A549 (cell line): ENCODE measurements around the gene MINAR2. TPM values are rescaled to one million over a fixed set of nuclear protein-coding genes. Genes with fewer than 3 reads are reported as not detected.

ENCODE experiments used
- ATAC-seq, 2 experiments: fragments of 200-7000 bp in 1 of 2; fragments of >200 bp in 1 of 2; cut with Nextera tagmentation in 1 of 2; cut with Tn5 transposase in 1 of 2; 3 replicates each; pipeline versions ENCODE4 v1.8.0 to v1.9.1; 2018 to 2020; ENCODE audit warnings: mild to moderate bottlenecking in 1 of 2, moderate library complexity in 1 of 2
- CTCF ChIA-PET: fragments of 300-600 bp; sonication (Branson Sonifier 250); formaldehyde crosslinking; extraction: SDS; loops from one replicate; lab custom pipeline; 2021; ENCODE audit warnings: antibody characterized with exemption, inconsistent platforms; lab: Yijun Ruan, JAX
- POLR2A ChIA-PET: fragments of 350-600 bp; formaldehyde crosslinking; extraction: SDS; loops from one replicate; lab custom pipeline; 2021; ENCODE audit warnings: antibody characterized with exemption, inconsistent platforms; lab: Yijun Ruan, JAX
- DNase-seq, 2 experiments: peaks; one replicate each; pipeline versions ENCODE4 v3.0.0 to v3.0.0-alpha.2; 2011 to 2016; ENCODE audit warnings: low read depth in 1 of 2, low spot score in 1 of 2
- FAIRE-seq: peaks from 2 replicates; lab custom pipeline; 2011; peaks lifted over from hg19 to GRCh38; lab: Jason Lieb, UNC
- H3K27ac ChIP-seq, 2 experiments: fragments of >200 bp; sonication (Bioruptor Twin); formaldehyde crosslinking; 3 replicates each; pipeline ENCODE4 v1.5.1; 2016 to 2017
- H3K4me1 ChIP-seq: fragments of >200 bp; sonication (Bioruptor Twin); formaldehyde crosslinking; 3 replicates; pipeline ENCODE4 v1.6.1; 2016
- H3K4me2 ChIP-seq: fragments of >200 bp; sonication (Bioruptor Twin); formaldehyde crosslinking; 3 replicates; pipeline ENCODE4 v1.6.1; 2016
- H3K4me3 ChIP-seq: fragments of >200 bp; sonication (Bioruptor Twin); formaldehyde crosslinking; 3 replicates; pipeline ENCODE4 v1.5.1; 2016
- H3K9me3 ChIP-seq: fragments of >200 bp; sonication (Bioruptor Twin); formaldehyde crosslinking; 3 replicates; pipeline ENCODE4 v1.6.1; 2016
- BHLHE40 ChIP-seq: IDR thresholded peaks from 2 replicates; pipeline ENCODE4 v1.6.1; 2012; ENCODE audit warnings: low read depth, low read length, inconsistent platforms
- CBX2 ChIP-seq: fragments of 200-600 bp; sonication (generic); IDR thresholded peaks from 2 replicates; pipeline ENCODE4 v1.6.1; 2016; ENCODE audit warnings: low read depth, mild to moderate bottlenecking, borderline replicate concordance
- CBX8 ChIP-seq: fragments of 200-600 bp; sonication (generic); IDR thresholded peaks from 2 replicates; pipeline ENCODE4 v1.6.1; 2016
- CEBPB ChIP-seq, 2 experiments: fragments of >200 bp in 1 of 2; sonication (Bioruptor Twin) in 1 of 2; formaldehyde crosslinking in 1 of 2; IDR thresholded peaks; 2 replicates each; pipeline ENCODE4 v1.6.1; 2012 to 2016
- CHD2 ChIP-seq: fragments of 150-350 bp; IDR thresholded peaks from 2 replicates; pipeline ENCODE4 v1.6.1; 2014; ENCODE audit warnings: low read length; ENCODE audit not compliant: partially characterized antibody
- CTCF ChIP-seq: fragments of >200 bp; sonication (Bioruptor Twin); formaldehyde crosslinking; IDR thresholded peaks from 3 replicates; pipeline ENCODE4 v1.5.1; 2016
- ESRRA ChIP-seq: fragments of 150-350 bp; IDR thresholded peaks from 2 replicates; pipeline ENCODE4 v1.6.1; 2014; ENCODE audit warnings: mild to moderate bottlenecking, low read length, borderline replicate concordance
- HEYL ChIP-seq: fragments of 250-450 bp; sonication (Bioruptor Pico); IDR thresholded peaks from 2 replicates; pipeline ENCODE4 v1.8.0; 2021; ENCODE audit warnings: mild to moderate bottlenecking, moderate library complexity
- HOXA7 ChIP-seq: fragments of 250-450 bp; sonication (Bioruptor Pico); IDR thresholded peaks from 2 replicates; pipeline ENCODE4 v1.5.0; 2020; ENCODE audit warnings: mild to moderate bottlenecking, moderate library complexity
- HOXB13 ChIP-seq: fragments of 250-450 bp; sonication (Bioruptor Pico); IDR thresholded peaks from 2 replicates; pipeline ENCODE4 v1.5.0; 2020; ENCODE audit warnings: low read depth, mild to moderate bottlenecking, moderate library complexity
- JUN ChIP-seq, 2 experiments: fragments of >200 bp; sonication (Bioruptor Twin); formaldehyde crosslinking; IDR thresholded peaks; 2 replicates in 1 of 2; 3 replicates in 1 of 2; pipeline ENCODE4 v1.6.1; 2016 to 2017
- JUNB ChIP-seq: fragments of >200 bp; sonication (Bioruptor Twin); formaldehyde crosslinking; IDR thresholded peaks from 2 replicates; pipeline ENCODE4 v1.6.1; 2016
- KDM1A ChIP-seq: fragments of 200-600 bp; sonication (generic); IDR thresholded peaks from 2 replicates; pipeline ENCODE4 v1.6.1; 2016; ENCODE audit warnings: low read depth, mild to moderate bottlenecking
- RAD21 ChIP-seq, 2 experiments: fragments of >200 bp in 1 of 2; sonication (Bioruptor Twin) in 1 of 2; formaldehyde crosslinking in 1 of 2; IDR thresholded peaks in 1 of 2; conservative IDR thresholded peaks in 1 of 2; 2 replicates in 1 of 2; 3 replicates in 1 of 2; pipeline ENCODE4 v1.6.1; 2012 to 2018; ENCODE audit warnings: inconsistent platforms in 1 of 2
- RCOR1 ChIP-seq: fragments of 150-350 bp; IDR thresholded peaks from 2 replicates; pipeline ENCODE4 v1.6.1; 2014; ENCODE audit warnings: antibody characterized with exemption, low read length, low read depth
- RFX5 ChIP-seq: fragments of 450-650 bp; IDR thresholded peaks from 2 replicates; pipeline ENCODE4 v1.7.1; 2014; ENCODE audit warnings: antibody characterized with exemption, mild to moderate bottlenecking, moderate library complexity
- SMC3 ChIP-seq: fragments of >200 bp; sonication (Bioruptor Twin); formaldehyde crosslinking; IDR thresholded peaks from 3 replicates; pipeline ENCODE4 v1.6.1; 2018; ENCODE audit warnings: inconsistent platforms
- ZC3H11A ChIP-seq: fragments of 450-650 bp; IDR thresholded peaks from 2 replicates; pipeline ENCODE4 v1.6.1; 2014; ENCODE audit warnings: antibody characterized with exemption, mild to moderate bottlenecking
- ZNF302 ChIP-seq: fragments of 250-450 bp; sonication (Bioruptor Pico); IDR thresholded peaks from 2 replicates; pipeline ENCODE4 v1.9.0; 2021; ENCODE audit warnings: inconsistent platforms, mild to moderate bottlenecking, moderate library complexity
- WGBS: methylation state at CpG from one replicate; pipeline ENCODE4 v1.1.6; 2017; ENCODE audit errors: missing lambda C conversion rate; 5-methylcytosine and 5-hydroxymethylcytosine counted together
- polyA plus RNA-seq, 4 experiments: library from polyadenylated mRNA; depleted of rRNA in 3 of 4; stranded (reverse); fragments of >200 nt; fragmentation: RNase III in 1 of 4; extraction: RNeasy Plus Mini Kit Qiagen cat#74134 plus additional on column Dnase treatment in 1 of 4; gene quantifications; 2 replicates in 3 of 4; 3 replicates in 1 of 4; pipeline ENCODE4 v1.2.3, GENCODE V29; 2011 to 2017
- TF ChIP-seq, protein P1 (sequence below): IDR thresholded peaks from 2 replicates; pipeline ENCODE4 v1.6.1; 2012; ENCODE audit warnings: low read depth, borderline replicate concordance

MINAR2 gene
- polyA plus RNA-seq, 2 of the 4 experiments (the other 2 are of a cell fraction), result not detected

GRCh38 chr5:129770024-129770820 is 22.3 kb downstream of the MINAR2 start (continued):
- TF ChIP-seq ZC3H11A, result no peak
- TF ChIP-seq RCOR1, result no peak
- no peak for TF ChIP-seq HOXB13 (CRISPR knock-in tag)
- TF ChIP-seq KDM1A, result no peak
- TF ChIP-seq JUN (IDR thresholded peaks at IDR 0.05), result no peak
- no peak for TF ChIP-seq ESRRA
- TF ChIP-seq CBX8, result no peak
- TF ChIP-seq JUNB, result no peak
- TF ChIP-seq, protein P1, sequence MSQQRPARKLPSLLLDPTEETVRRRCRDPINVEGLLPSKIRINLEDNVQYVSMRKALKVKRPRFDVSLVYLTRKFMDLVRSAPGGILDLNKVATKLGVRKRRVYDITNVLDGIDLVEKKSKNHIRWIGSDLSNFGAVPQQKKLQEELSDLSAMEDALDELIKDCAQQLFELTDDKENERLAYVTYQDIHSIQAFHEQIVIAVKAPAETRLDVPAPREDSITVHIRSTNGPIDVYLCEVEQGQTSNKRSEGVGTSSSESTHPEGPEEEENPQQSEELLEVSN, result no peak
- TF ChIP-seq HOXA7 (CRISPR knock-in tag), result no peak

DNA sequence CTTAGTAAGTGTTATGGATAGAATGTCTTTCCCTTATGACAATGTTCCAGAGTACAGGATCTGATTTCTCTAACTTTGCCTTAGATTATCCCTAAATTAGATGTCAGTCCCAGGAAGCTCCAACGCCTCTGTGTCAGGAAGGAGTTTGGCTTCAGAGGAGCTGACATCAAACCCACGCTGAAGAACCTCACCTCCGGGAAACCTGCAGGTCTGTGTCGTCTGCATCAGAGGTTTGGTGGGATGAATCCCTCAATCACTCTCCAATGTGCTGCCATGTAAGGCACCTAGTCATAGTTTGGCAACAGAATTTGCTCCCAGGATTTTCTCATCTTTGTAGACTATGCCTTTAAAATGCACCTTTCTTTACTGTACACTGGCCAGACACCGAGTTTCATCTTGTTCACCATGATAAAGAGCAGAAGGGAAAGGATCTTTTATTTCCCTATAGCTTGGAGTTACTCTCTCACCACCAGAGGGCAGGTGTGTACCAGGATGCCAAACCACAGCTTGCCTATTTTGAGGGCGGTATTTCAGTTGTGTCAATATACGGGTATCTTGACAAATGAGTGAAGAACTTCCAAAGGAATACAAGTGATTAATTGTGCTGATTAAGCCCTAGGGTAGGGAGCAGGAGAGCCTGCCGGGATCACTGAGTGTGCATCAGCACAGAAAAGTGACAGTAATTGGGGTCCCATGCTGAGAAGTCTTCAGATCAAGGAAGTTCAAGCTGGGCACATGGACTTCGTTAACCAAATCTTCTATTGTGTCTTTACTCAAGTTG is 23.4 kb downstream of the MINAR2 start:
- DNase-seq (peak; percentile 35 to 52), ATAC-seq (peak; percentile 71 to 88; a peak in 5 of 6 replicates), FAIRE-seq (no peak)
- no peak overlapping the region for H3K4me3 ChIP-seq
- ChIA-PET POLR2A (no interaction called here), CTCF (interaction anchor here (0.6 to 8.4 kb wide), 26 partner anchors 8 to 1557 kb away, joined by 3 to 93 read pairs (median 4); no protein-coding TSS in a partner anchor)
- 13% methylated on average over 9 of the region's 9 CpGs for WGBS
- no peaks in the 10 kb centered on the region for H3K9me3 ChIP-seq
- peak overlapping the region; percentile 25; the same call in 2 of the 3 replicates for H3K4me2 ChIP-seq
- H3K27ac ChIP-seq, result no peak overlapping the region
- TF ChIP-seq CTCF (peak; percentile 79), RAD21 (conservative IDR thresholded peaks at IDR 0.05 in 1 of 2, IDR thresholded peaks at IDR 0.05 in 1 of 2) (peak; percentile 75 to 83), SMC3 (peak; percentile 73), ZNF302 (CRISPR knock-in tag) (no peak)
- H3K4me1 ChIP-seq, result no peaks in the 10 kb centered on the region

- Histone ChIP-seq H3K4me3 (no peak overlapping the region), H3K9me3 (no peaks in the 10 kb centered on the region), H3K4me2 (no peak overlapping the region), H3K4me1 (no peaks in the 10 kb centered on the region), H3K27ac (no peak overlapping the region)
- 27% methylated on average over 5 of the region's 5 CpGs for WGBS
- CTCF ChIA-PET, result interaction anchor here (0.9 to 8.4 kb wide), 2 partner anchors 10 to 80 kb away, joined by 3 to 93 read pairs; no protein-coding TSS in a partner anchor
- FAIRE-seq, result no peak
- DNase-seq, result no peak
- no peak for ATAC-seq
- POLR2A ChIA-PET, result no interaction called here
- TF ChIP-seq ZNF302 (CRISPR knock-in tag), result no peak
- no peak for TF ChIP-seq CHD2
- no peak for TF ChIP-seq CBX2
- no peak for TF ChIP-seq HEYL (CRISPR knock-in tag)
- TF ChIP-seq BHLHE40, result no peak
- TF ChIP-seq CTCF, result no peak
- TF ChIP-seq CEBPB (IDR thresholded peaks at IDR 0.05), result no peak
- no peak for TF ChIP-seq RAD21 (conservative IDR thresholded peaks at IDR 0.05 in 1 of 2, IDR thresholded peaks at IDR 0.05 in 1 of 2)
- no peak for TF ChIP-seq RFX5
These were observed 25.5 kb downstream of the MINAR2 start for GRCh38 chr5:129773376-129773775.
